HK-2 (cell line): ENCODE measurements around the gene ARID3A.
"Not testable (repeated sequence)": the region's sequence is repeated elsewhere in the genome, so short reads cannot be mapped to it uniquely, and the experiment has no call there.

Experiments
- DNase-seq: peaks from one replicate; pipeline ENCODE4 v3.0.0-alpha.2; 2018; ENCODE audit not compliant: unreplicated experiment

Gene ARID3A

DNA sequence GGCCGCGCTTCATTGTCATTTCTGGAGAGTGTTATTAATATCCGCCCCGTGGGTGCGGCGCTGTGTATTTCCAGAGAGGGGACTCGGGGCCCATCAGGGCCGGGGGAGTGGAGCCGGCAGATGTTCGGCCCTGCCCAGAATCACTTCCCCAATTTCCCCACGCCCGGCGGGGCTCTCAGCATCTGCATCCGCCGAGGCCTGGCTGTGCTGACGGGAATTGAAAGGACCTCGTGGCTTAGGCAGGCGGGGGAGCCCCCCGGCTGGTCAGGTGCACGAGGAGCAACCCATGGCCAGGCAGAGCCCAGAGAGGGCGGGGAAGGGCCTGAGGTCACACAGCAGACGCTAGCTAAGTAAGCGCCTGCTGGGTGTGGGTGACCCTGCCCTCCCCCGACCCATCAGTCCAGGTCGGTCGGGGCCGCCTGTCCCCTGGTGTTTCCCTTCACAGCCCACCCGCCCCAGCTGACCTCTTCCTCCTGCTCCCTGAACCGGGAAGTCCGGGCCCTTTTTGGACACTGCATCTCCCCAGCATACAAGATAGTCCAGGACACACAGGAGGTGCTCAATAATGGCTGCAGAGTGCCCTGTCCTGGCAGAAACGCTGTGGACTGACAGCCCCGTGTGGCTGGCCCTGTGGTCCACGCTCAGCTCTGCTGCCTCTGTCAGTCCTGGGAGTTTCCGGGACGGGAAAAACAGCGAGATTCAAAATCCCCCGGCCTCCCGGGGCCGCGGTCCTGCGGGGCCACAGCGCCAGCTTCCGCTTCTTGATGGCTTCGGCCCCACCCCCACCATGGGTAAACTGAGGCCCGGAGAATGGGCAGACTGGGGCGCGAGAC, 22.1 kb downstream of the ARID3A start:
- no peak for DNase-seq

DNA sequence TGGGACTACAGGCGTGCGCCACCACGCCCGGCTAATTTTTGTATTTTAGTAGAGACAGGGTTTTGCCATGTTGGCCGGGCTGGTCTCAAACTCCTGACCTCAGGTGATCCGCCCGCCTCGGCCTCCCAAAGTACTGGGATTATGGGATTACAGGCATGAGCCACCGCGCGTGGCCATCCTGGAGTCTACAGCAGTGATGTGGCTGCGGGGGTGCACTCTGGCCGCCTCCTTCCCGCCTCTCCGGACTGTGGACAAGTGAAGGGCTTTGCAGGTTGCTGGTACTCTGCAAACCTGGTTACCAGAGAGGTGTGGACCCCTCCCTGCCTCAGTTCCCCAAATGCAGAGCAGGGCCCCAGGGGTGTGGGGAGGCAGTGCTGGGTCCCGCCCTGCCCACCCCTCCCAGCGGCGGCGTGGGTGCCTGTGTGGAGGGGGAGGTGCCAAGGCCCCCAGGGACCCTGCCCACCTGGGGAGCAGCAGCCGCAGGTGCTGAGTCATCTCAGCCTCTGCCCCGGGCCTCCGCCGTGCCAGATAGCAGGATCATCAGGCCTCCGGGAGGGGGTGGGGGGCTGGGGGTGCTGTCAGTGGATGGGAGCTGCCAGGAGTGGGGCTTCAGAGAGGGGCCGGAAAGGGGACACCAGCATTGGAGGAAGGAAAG, 23.1 kb downstream of the ARID3A start:
- DNase-seq: no peak

DNA sequence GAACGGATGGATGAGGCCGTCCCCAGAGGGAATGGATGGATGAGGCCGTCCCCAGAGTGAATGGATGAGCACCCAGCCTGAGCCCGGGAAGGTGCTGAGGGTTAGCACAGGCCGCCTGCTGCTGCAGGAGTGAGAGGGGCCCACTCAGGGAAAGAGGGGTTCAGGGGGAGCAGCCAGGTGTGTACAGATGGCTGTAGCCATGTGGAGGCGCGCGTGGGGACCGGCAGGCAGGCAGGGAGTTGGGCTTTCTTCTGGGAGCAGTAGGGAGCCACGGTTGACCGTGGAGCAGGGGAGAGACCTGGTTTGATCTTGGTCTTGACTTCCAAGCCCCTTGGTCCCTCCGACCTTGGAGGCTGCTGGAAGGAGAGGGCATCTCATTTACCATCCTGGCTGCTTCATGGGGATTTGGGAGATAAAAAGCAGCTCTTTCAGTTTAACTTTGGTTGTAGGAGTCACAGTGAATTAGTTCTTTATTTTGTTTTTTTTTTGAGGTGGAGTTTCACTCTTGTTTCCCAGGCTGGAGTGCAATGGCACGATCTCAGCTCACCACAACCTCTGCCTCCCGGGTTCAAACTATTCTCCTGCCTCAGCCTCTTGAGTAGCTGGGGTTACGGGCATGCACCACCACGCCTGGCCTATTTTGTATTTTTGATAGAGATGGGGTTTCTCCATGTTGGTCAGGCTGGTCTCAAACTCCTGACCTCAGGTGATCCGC, 24.7 kb downstream of the ARID3A start:
- DNase-seq: no peak

DNA sequence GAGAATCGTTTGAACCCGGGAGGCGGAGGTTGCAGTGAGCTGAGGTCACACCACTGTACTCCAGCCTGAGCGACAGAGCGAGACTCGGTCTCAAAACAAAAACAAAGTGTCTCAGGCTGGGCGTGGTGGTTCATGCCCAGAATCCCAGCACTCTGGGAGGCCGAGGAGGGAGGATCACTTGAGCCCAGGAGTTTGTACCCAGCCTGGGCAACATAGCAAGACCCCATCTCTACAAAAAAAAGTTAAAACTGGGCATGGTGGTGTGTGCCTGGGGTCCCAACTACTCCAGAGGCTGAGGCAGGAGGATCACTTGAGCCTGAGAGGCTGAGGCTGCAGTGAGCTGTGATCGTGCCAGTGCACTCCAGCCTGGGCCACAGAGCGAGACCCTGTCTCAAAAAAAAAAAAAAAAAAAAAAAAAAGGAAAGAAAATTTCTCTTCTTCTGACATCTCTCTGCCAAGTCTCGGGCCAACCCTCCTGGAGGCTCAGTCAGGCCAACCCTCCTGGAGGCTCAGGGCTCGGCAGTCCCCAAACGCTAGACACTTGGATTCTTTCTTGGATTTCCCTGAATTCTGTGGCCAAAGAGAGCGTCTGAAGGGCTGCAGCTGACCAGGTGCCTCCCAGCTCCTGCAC, 26.3 kb downstream of the ARID3A start:
- no peak for DNase-seq

DNA sequence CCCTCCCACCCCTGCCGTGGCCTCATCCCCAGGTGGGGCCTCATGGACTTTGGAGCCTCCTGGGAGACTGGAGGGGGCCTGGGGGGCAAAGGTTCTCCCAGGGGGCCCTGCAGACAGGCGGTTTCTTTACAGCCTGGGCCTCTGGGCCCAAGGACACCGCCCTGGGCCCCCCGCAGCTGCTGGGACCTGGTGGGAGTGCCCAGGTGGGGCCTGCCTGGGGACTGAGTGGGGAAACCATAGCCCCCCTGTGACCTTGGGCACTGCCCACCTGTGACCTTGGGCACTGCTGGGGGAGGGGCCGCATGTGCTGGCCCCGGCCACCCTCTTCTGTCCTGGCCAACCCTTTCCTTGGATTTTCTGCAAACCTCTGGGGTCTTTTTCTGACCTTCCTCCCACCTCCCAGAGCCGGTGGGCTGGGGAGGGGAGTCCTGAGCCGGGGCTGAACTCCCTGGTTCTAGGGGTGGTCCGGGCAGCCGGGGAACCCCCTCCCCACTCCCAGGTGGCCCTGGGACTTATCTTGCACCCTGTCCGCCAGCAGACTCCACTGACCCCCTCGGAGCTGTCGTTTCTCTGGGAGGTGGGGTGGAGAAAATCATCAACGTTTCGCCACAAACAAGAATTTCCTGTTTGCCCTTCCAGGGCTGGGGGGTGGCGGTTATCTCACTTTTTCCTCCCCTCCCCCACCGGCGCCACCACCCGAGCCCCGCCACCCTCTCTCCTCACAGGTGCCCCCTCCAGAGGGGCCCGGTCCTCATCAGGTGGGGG, 27.0 kb downstream of the ARID3A start:
- DNase-seq: no peak

DNA sequence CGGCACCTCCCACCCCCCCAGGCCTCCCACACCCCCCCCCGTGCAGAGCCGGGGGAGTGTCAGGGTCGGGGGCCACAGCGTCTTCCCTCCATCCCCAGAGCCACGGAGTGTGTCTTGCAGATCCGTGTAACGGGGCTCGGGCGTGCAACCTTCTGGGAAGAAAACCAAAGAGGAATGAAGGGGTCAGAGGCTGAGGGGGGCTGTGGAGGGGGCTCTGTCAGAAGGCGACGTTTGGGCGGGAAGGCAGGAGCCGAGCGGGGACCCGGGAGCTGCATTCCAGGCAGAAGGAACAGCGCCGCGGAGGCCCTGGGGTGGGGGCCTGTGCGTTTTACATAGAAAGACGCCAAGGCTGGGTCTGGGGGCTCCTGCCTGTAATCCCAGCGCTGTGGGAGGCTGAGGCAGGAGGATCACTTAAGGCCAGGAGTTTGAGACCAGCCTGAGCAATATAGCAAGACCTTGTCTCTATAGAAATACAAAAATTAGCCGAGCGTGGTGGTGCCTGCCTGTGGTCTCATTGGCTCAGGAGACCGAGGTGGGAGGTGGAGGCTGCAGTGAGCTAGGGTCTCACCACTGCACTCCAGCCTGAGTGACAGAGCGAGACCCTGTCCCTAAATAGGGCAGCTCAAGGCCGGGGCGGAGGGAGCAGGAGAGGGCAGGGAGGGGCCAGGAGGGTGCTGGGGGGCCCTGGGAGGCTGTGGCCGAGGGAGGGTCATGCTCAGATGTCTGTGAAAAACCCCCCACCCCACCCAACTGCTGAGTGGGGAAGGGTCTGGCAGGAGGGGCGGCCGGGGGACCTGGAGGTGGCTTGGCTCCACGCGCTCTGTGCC, 27.8 kb downstream of the ARID3A start:
- DNase-seq: no peak

DNA sequence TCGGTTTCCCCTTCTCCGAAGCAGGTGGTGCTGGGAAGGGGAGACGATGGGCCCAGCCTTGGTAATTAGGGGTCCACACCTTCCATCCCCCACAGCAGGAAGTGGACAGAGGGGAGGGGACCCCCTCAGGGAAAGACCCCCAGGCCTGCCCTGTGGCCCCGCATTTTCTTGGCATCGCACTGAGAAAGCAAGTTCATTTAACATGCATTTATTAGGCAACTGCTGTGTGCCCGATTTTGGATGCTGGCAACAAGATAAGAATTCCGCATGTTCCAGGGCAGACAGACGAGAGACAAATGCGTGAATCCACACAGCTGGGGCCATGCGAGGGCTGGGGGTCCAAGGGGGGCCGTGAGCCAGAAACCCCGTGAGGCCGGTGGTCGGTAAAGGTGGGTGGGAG, 28.4 kb downstream of the ARID3A start:
- no peak for DNase-seq

DNA sequence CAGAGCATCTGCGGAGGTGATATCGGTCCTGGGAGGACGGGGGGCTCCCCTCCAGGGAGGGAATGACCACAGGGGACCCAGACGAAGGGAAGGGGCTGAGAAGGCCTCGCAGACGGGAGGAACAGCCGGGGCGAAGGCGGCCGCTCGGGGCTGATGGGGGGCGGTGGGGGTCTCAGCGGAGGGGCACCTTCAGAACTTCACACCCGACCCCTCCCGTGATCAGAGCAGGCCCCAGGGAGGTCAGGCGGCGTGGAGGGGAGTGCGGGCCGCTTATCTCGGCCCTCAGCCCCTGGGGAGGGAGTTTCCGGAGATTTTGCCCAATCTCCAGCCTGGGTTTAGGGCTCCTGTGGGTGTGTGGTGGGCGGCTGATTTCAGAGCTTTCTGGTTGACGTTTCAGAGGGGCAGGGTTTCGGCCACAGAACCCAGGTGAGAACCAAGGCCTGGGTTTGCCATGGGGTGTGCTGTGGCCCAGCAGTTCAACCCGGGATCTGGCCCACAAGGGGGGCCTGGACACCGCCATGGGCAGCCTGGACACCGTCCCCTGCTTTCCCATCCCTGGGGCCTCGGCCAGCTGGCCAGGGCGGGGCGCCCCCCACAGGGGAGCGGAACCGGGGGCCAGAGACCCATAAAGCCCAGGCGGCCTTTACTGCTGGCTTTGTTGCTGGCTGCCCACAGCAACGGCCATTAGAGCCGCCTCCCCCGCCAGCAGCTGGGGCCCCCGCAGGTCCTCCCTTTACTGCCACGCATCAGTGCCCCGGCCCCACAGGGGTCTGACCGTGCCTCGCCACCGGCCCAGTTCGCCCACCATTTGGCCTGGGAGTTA, 29.0 kb downstream of the ARID3A start:
- DNase-seq: no peak

DNA sequence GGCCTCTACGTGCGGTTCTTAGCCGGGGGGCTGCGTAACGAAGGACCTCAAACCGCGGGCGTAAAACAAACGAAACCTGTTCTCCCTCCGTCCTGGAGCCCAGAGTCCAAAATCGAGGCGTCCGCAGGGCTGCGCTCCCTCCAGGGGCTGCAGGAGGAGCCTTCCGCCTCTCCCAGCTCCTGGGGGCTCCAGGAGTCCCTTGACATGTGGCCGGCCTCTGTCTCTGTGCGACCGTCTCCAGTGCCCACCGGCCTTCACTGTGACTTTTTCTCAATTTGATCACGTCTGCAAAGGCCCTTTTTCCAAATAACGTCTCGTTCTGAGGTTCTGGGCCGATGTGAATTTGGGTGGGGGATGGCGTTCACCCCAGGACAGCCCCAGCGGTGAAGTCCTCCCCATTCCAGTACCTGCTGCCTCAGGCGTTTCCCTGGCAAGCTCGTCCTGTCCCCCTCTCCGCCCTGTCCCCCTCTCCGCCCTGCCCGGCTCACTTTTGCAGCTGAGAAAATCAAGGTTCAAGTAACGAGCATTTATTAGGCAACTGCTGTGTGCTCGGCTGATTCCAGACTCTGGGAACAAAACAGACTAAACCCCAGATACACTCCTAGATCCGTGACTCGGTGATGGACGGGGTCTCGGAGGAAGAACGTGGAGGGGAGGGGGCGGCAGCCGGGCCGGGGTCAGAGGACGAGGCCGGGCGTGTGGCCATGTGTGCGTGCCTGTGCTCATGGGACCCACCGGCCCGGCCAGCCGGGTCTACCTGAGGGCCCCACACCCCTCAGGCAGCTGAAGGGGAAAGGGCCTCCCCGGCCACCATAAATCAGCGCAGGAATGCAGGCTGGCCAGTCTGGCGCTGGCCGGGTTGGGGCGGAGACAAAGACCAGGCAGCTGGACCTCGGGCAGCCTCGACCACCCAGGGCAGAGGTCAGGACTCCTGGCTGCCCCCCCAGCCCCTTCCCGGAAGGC, 30.2 kb downstream of the ARID3A start:
- DNase-seq: no peak

DNA sequence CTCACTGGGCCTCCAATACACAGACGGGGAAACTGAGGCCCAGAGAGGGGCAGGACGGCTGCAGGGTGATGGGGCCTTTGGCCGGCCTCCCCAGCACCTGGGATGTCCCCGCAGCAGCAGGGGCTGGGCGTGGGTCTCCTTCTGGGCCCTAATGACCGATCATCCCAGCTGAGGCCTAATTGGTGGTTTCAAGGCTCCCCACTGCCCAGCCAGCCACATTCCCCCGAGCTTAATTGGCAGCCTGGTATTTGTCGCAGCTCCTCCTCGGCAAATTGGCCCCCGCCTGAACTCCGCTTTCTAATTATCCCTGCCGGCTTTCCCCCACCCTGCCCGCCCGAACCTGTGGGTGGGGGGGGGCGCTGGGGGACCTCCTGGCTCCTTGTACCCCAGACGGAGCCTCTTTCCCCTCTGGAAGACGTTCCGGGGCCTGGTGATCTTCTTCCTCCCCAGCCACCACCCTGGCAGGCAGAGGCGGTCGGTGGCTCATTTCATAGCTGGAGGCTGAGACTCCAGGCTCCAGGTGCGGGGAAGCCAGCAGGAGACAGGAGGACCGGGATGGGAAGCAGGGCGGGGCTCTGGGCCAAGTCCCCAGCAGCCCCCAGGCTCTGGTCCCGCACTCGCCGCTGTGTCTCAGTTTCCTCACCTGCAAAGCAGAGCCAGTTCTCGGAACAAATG, 31.1 kb downstream of the ARID3A start:
- DNase-seq: peak; percentile 27

DNA sequence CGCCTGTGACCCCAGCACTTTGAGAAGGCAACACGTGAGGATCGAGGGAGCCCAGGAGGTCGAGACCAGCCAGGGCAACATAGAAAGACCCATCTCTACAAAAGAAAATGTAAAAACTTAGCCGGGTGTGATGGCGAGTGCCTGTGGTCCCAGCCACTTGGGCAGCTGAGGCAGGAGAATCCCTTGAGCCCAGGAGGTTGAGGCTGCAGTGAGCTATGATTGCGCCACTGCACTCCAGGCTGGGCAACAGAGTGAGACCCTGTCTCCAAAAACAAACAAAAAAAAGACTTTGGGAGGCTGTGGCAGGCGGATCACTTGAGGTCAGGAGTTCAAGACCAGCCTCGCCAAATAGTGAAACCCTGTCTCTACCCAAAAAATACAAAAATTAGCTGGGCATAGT, 31.7 kb downstream of the ARID3A start:
- not testable (repeated sequence) for DNase-seq

DNA sequence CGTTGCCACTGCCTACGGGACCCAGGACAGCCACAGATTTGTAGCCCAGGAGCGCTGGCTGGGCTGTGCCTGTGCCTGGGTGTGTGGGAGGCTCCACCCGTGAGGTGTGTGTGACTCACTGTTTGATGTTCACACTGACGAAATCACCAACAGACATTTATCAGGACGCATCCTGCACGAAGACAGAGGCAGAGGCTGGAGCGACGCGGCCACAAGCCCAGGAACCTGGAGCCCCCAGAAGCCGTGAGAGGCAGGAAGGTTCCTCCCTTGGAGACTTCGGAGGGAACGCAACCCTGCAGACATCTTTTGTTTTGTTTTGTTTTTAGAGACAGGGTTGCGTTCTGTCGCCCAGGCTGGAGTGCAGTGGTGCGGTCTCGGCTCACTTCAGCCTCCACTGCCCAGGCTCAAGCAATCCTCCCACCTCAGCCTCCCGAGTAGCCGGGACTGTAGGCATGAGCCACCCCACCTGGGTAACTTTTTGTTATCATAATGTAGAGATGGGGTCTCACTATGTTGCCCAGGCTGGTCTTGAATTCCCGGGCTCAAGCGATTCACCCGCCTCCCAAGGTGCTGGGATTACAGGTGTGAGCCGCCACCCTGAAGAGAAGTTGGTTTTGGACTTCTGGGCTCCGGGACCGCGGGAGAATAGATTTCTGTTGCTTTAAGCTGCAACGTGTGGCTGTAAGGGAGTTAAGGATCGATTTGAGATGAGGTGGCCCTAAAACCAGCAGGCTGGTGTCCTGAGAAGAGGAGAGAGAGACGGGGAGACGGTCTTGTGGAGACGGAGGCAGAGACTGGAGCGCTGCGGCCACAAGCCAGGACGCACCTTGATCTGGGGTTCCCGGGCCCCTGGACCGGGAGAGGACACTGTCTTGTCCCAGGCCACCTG, 33.4 kb downstream of the ARID3A start:
- DNase-seq: no peak

DNA sequence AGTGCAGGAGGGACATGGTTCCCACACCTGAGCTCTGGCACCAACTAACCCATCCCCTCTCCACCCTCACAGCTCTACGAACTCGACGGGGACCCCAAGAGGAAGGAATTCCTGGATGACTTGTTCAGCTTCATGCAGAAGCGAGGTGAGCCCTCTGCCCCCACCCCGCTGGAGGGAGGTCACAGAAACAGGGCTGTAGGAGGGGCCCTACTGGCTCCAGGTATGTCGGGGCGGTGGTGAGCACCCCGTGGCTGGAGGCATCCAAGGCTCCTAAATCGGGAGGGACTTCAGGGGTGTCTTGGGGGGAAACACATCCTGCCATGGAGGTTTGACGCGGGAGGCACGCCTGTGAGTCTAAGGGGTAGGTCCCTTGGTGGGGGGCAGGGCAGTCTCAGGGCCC, 34.2 kb downstream of the ARID3A start:
- no peak for DNase-seq

DNA sequence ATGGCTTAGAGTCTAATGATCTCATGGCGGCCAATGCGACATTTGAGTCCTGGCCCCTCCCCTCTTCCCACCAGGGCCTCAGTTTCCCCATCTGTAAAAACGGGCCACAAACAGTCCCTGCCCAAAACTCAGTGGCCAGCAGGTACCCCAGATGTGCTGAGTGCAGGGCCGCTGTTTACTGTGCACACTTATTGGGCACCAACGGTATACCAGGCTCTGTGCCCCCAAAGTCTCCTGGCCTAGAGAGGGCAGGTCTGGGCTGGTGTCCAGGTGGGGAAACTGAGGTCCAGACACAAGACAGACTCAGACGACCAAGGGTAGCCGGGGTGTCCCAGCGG, 34.7 kb downstream of the ARID3A start:
- no peak for DNase-seq

DNA sequence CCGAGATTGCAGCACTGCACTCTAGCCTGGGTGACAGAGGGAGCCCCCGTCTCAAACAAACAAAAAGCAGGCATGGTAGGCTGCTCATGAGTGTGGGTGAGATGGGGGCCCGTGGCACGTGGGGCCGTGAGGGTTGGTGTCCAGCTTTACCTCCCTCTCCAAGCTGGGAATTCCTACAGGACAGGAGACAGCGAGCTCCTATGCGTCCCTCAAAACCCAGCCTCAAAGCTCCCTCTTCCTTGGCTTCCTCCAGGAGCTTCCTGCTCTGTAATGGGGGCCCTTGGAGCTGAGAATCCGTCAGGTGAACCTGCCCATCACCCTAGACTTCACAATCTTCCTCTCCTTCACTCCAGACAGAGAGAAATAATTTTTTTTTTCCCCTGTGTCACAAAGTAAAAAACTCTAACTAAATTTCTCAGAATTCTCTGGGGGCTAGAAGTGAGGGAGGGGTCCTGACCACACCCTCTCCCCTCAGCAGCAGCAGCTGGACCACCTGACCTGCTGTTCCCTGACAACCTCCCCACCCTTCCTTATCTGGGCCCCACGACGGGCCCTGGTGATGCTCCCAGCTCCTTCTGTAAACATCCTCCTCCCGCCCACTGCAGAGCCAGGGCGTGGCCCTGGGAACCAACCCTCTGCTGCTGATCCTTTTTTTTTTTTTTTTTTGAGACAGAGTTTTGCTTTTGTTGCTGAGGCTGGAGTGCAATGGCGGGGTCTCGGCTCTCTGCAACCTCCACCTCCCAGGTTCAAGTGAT, 36.2 kb downstream of the ARID3A start:
- DNase-seq: no peak

DNA sequence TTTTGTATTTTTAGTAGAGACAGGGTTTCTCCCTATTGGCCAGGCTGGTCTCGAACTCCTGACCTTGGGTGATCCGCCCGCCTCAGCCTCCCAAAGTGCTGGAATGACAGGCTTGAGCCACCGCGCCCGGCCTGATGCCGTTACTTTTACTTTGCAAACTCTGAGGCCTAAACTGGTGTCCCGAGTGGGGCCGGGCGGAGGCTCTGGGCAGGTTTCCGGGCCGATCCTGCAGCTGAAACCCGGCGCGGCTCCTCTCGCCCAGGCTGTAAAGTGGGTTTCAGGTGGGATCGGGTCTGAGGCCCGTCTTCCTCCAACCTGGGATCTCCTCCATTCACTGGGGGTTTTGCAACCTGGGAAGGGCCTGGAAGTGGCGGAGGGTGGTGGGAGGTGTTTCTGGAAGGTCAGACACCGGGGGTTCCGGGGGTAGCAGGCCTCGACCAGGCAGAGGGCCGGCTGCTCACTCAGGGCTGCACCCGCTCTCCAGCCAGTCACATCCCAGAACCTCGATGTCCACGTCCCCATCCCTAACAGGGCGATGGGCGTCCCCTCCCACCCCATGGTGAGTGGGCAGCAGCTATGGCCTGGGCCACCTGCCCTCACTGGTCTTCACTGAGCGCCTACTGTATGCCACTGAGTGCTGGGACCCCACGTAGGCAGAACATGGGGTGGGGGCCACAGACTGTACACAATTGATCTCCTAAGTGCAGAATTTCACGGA, 37.0 kb downstream of the ARID3A start:
- no peak for DNase-seq
